Epidermal melanocyte (primary cell): ENCODE results near the gene RPL15.
"Not testable (repeated sequence)": the region's sequence is repeated elsewhere in the genome, so short reads cannot be mapped to it uniquely, and the experiment has no call there.

ENCODE experiments used
- DNase-seq: peaks from one replicate; pipeline ENCODE4 v3.0.0; 2011; ENCODE audit warnings: low spot score; ENCODE audit not compliant: insufficient read length

The RPL15 gene

GRCh38 chr3:23916886-23917678 is at the start of gene RPL15, which contains the start of gene NKIRAS1:
Gene RPL15, plus strand, starts transcription at chr3:23917132. Its CDS starts 728 bp downstream, at chr3:23917860.
Gene NKIRAS1, minus strand, starts transcription at chr3:23916990. Its CDS starts 6,086 bp downstream, at chr3:23910904.
- peak; percentile 93 for DNase-seq

DNA sequence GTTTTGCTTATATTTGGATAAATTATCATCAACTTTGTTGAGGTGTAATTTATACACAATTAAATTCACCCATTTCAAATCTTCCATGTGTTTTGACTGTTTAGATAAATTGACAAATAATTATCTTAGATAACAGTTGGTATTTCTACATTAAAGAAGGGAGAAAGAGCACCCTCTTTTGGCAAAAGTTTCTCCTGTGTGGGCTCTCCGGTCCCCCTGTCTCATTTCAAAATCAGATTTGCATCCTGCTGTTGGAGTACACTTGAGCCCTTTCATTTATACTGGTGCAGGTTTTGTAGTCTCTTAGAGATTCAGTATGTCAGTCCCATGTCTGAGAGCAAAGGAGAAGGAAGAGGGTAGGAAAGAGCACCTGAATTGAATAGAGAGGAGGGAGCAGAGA is 49.5 kb upstream of the RPL15 start:
- DNase-seq = no peak

- no peak for DNase-seq
Observed at GRCh38 chr3:23867838-23868237, 49.1 kb upstream of the RPL15 start.

DNA sequence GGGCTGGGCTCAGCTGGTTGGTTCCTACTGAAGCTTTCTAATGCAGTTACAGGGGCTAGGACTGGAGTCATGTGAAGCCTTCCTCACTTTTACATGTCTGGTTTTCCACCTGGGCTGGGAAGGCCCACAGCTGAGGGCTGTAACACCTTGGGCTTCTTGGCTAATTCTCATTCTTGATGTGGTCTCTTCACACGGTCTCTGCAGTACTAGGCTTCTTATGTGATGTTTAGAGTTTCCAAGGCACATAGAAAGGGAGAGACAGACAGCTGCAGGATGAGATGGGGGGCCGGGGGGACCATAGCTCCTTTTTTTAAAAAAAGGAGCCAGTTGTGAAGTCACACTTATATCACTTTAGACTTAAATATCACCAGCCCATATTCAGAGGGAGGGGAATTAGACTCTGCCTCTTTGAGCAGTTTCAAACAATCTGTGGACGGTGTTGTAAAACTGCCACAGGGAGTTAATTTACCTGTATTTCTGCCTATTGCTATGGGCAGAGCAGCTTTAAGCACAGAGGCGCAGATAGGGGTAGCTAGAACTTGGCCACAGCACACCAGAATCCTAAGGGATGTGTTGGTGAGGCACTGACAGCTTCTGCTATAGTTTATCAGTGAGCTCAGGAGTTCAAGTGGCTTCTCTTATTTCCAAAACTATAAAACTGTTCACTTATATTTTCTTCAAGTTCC is 46.8 kb upstream of the RPL15 start:
- no peak for DNase-seq

GRCh38 chr3:23870663-23871043 is 46.3 kb upstream of the RPL15 start:
- not testable (repeated sequence) for DNase-seq

DNA sequence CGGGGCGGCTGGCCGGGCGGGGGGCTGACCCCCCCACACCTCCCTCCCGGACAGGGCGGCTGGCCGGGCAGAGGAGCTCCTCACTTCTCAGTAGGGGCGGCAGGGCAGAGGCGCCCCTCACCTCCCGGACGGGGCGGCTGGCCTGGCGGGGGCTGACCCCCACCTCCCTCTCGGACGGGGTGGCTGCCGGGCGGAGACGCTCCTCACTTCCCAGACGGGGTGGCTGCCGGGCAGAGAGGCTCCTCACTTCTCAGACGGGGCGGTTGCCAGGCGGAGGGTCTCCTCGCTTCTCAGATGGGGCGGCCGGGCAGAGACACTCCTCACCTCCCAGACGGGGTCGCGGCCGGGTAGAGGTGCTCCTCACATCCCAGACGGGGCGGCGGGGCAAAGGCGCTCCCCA is 45.6 kb upstream of the RPL15 start:
- DNase-seq = not testable (repeated sequence)

GRCh38 chr3:23872330-23872729 is 44.6 kb upstream of the RPL15 start:
- DNase-seq = no peak

GRCh38 chr3:23873941-23874340 is 43.0 kb upstream of the RPL15 start:
- DNase-seq = no peak

GRCh38 chr3:23874359-23875112 is 42.4 kb upstream of the RPL15 start:
- no peak for DNase-seq

GRCh38 chr3:23875113-23875725 is 41.7 kb upstream of the RPL15 start:
- no peak for DNase-seq

GRCh38 chr3:23876923-23877322 is 40.0 kb upstream of the RPL15 start:
- DNase-seq = no peak

DNA sequence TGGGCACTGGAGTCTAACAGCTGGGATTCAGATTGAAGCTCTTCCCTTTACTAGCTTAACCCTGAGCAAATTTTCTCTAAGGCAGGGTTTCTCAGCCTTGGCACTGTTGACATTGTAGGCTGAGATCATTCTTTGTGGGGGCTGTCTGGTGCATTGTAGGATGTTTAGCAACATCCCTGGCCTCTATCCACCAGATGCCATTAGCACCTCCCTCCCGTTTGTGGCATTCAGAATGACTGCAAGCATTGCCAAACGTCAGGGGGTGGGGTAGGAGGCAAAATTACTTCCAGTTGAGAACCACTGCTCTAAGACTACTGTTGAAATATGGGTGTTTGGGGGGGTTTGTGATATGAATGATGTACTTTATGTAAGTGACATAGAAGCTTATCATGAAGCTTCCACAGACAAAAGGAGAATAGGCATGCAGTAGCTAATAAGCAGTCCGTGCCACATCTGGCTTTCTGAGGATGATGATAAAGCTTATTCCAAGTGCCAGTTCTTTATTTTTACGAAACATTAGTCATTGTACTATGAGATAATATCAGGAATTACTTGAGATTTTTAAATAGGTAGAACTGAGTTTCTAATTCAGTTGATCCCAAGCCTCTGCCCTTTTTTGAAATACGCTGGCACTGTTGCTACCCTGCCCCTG is 39.5 kb upstream of the RPL15 start:
- DNase-seq = peak; percentile 64

GRCh38 chr3:23879485-23879884 is 37.4 kb upstream of the RPL15 start:
- no peak for DNase-seq

DNA sequence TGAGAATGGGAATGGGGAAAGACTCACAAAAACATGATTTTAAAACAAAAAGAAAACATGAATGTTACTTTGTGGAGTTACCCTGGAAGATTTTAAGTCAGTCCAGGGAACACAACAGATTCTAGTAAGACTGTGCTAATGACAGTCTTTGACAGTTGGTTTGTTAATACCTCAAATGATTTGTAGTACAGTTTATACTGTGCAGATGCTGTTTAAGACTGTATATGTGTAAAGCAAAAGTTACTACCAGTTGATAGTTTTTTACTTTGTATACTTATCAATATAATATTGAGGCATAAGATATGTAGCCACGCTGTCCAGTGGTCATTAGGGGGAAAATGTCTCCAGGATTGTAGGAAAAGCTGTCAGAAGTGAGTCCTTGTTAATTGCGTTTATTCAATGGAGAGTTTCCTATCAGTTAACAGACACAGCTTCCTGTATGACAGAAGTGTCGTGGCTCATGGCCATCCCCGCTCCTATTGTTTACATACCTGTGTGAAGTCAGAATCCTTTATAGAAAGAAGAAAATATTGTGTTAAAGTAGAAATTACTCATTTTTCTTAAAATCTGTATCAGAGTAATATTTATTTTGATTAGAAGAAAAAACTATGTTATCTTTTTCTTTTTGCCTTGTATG is 36.1 kb upstream of the RPL15 start:
- no peak for DNase-seq

- not testable (repeated sequence) for DNase-seq
Observed at GRCh38 chr3:23881993-23882392, 34.9 kb upstream of the RPL15 start.

GRCh38 chr3:23882487-23882918 is 34.4 kb upstream of the RPL15 start:
- DNase-seq = no peak

DNA sequence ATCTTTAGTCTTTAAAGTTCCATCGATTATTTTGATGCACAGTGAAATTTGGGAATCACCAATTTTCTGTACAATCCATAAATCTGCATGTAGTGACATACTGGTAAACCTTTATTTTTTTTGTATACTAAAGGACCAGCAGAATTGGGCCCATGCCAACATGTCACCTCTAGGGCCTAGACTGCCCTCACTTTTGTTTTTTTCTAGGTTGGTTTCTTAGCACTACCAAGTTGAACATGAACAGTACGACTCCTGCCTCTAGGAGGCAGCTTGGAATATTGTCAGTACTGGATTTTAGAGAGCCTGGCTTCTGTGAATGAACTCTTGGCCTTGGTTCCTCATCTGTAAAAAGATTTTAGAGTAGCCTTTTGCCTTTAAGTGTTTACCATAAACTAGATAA is 32.5 kb upstream of the RPL15 start:
- no peak for DNase-seq

GRCh38 chr3:23885210-23885609 is 31.7 kb upstream of the RPL15 start:
- no peak for DNase-seq

- DNase-seq = no peak
Observed at GRCh38 chr3:23886311-23886710, 30.6 kb upstream of the RPL15 start.

DNA sequence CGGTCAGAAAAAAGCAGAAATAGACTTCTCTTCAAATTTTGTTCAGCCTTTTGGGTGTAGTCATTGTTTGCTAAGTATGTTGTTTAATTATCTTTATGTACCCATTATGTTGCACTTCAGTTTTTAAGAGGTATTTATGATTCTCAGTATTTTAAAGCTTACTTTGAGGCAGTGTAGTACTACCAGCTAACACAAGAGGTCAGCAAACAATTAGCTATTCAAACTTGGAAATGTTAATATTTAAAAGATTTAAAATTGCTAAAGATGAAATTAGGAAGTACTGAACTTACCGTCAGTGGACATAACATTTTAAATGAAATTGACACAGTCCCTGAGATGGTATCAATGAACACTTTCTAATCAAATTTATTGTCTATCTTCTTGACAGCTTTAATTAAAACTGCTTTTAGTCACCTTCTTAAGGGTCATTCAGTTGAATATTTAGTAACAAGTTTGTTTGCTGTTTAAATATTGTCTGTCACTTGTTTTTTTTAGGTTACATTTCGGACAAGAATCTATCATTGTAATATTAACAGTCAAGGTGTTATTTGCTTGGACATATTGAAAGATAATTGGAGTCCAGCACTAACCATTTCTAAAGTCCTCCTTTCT is 28.2 kb upstream of the RPL15 start:
- no peak for DNase-seq
